ENCODE data around the gene ZXDC.

ZXDC gene

DNA sequence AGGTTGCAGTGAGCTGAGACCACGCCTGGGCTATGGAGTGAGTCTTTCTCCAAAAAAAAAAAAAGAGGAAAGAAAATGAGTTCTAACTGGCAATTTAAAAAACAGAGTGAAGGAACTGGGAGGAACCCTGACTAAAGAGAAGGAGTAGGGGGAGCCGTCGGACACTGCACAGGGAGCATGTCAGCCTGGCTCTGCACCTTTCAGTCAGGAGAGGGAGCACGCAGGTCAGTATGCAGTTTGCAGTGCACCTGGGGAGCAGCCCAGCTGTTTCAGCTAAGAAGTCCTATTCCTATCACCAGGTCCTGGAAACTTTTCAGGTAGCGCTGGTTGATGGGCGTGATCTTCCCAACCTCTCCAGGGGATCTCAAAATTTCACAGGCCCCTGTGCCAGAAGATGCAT, 14.9 kb upstream of the ZXDC start:
- no peak for DNase-seq (ENCODE audit: low read depth in 3 of 3, low spot score in 1 of 3)

DNA sequence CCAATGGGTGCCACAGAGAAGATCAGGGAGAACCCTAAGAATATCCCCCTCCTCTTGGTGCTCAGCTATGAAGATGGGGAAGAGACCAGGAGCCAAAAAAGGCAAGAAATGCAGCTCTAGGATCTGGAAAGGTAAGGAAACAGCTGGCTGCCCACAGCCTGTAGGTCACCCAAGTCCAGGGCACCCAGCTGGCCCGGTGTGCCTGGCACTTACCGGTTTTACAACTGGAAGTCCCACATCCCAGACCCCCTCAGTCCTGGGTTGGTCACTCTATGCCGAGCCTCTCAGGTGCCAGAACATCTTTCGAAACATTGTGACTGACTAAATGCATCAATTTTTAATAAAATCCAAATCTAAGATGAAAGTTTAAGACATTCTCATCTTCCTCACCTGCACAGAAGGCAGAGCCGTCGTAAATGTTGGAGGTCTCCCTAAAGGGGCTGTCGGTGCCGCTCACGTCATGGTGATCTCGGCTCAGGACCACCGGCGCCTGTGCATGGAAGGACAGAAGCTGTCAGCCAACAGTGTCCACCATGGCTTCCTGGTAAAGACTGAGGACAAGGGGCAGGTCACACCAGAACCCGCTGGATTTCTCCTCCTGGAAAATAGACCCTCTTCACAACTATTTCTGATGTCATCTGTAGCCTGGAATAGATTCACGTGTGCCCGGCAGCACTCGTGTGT, 13.3 kb upstream of the ZXDC start:
- DNase-seq (ENCODE audit: low read depth in 3 of 3, low spot score in 1 of 3), result no peak

- DNase-seq (ENCODE audit: low read depth in 3 of 3, low spot score in 1 of 3), result no peak
Observed at GRCh38 chr3:126488185-126488584, 12.5 kb upstream of the ZXDC start.

GRCh38 chr3:126487151-126487771, 11.6 kb upstream of the ZXDC start:
- no peak for DNase-seq (ENCODE audit: low read depth in 3 of 3, low spot score in 1 of 3)

DNA sequence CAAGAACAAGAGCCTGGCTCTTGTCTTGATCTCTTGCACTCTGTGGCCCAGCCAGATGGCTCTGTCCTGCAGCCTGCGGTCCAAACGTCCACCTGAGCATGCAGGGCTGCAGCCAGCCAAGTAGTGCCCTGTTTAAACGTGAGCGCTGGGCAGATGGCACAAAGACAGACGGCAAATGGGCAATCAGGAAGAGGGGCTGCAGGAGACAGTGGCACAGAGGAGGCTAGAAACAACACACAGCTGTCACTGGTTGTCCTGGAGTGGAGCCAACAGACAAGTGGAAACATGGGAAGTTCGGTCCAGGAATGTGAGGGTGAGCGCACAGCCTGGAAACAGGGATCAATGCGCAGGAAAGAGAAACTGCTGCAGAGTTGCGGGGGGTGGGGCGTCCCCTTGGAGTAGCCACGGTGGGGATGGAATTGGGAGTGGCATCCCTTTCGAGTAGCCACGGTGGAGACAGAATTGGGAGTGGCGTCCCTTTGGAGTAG, 10.7 kb upstream of the ZXDC start:
- DNase-seq (ENCODE audit: low read depth in 3 of 3, low spot score in 1 of 3), result no peak

DNA sequence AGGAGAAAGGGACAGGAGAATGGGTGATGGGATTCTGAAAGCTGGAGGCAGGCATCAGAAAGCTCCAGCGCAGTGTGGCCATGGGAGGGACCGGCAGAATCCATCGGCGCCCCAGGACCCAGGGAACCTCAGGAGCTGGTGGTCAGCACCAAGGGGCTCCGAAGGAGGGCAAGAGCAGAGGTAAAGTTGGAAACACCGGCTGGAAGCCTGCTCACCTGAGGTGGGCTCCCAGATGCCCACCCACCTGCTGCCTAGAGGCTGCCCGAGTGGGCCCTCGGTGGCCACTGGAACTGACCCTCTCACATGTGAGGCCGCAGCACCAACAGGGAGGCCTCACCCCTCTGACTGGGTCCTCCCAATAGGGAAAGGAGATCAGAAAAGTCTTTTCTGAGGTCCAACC, 10.3 kb upstream of the ZXDC start:
- DNase-seq (ENCODE audit: low read depth in 3 of 3, low spot score in 1 of 3), result no peak

DNA sequence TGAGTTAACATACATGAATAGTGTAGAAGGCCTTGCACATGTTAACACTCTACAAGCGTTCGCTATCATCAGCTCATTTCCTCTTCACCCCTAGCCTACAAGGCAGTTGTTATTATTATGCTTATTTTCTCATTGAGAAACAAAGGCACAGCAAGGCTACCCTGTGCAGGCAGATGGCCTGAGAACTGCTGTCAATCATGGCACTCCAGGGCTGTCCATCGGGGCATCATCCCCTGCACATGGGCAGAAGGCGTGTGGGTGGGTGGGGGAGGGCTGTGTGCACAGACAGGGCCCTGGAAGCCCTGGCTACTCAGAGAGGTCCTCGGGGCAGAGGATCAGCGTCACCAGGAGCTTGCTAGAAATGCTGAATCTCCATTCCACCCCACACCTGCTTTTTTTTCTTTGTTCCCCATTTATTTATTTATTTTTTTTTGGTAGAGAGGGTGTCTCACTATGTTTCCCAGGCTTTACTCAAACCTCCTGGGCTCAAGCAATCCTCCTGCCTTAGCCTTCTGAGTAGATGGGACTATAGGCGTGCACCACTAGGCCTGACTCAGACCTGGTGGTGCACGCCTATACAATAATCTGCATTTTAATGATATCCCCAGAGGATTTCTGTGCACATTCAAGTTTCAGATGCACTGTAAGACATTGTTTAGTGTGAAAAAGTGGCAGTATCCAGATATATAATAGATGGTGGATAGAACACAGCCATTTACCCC, 9.6 kb upstream of the ZXDC start:
- DNase-seq (ENCODE audit: low read depth in 3 of 3, low spot score in 1 of 3), result no peak

GRCh38 chr3:126484662-126485061, 9.0 kb upstream of the ZXDC start:
- no peak for DNase-seq (ENCODE audit: low read depth in 3 of 3, low spot score in 1 of 3)

GRCh38 chr3:126484148-126484547, 8.5 kb upstream of the ZXDC start:
- no peak for DNase-seq (ENCODE audit: low read depth in 3 of 3, low spot score in 1 of 3)

DNA sequence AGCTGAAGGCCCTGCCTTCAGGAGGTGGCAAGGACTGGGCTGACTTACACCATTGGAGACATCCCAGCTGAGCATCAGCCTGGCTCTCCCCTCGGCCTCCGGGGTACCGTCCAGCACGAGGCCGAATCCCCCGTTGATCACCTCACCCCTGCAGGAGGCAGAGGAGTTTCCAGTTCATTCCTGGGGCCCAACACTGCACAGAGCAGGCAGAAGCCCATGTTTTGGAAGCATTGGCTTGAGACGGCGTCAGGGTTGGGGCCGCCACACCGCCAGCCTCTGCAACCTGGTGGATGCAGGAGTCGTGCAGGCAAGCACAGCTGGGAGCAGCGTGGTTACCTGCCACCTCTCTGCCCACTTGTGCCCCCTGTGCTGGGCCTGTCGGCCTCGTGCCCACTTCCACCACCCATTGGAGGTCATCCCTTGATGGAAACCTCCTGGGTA, 7.7 kb upstream of the ZXDC start:
- DNase-seq (ENCODE audit: low read depth in 3 of 3, low spot score in 1 of 3), result no peak

- DNase-seq (ENCODE audit: low read depth in 3 of 3, low spot score in 1 of 3), result no peak
Observed at GRCh38 chr3:126482503-126483255, 7.0 kb upstream of the ZXDC start.

DNA sequence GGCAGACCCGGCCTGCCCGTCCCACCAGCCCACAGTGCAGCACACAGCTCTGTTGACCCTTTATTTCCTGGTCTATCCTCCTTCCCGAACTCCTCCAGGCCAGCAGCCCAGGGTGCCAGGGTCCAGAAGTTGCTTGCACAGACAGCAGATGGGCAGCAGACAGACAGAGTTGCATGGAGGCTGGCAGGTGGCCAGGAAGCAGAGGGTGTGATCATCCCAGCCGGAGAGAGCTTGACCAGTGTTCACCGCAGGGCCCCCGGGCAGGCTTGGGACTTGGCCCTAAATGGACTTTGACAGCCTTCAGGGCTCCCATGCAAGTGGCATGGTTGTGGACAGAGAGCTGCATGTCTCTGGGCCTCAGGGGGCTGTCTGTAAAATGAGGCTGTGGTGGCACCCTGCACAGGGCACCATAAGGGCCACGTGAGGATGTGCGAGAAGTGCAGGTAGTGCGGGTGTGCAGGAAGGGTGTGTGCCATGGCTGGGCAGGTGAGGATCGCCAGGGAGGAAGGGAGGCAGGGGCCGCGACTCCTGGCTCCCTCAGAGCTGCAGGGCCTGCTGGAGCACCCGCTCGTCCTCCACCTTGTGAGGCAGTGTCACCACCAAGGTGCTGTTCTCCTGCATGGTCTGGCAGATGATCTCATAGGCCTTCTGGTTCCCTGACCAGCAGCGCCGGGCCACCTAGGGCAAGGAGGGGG, 6.3 kb upstream of the ZXDC start:
- DNase-seq (ENCODE audit: low read depth in 3 of 3, low spot score in 1 of 3), result no peak

DNA sequence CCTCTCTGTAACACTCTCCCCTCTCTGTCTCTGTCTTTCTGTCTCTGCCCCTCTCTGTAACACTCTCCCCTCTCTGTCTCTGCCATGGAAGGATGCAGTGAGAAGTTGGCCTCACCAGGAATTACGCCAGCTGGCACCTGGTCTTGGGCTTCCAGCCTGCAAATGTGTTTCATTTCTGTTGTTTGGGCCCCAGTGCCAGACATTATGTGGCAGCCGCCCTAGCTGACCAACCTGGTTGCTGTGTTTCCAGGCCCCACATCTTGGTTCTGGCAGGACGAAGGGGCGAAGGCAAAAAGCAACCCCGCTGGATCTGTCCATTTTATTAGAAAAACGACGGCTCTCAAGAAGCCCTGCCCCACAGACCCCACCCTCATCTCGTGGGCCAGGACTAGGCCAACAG, 5.2 kb upstream of the ZXDC start:
- DNase-seq (ENCODE audit: low read depth in 3 of 3, low spot score in 1 of 3), result no peak

DNA sequence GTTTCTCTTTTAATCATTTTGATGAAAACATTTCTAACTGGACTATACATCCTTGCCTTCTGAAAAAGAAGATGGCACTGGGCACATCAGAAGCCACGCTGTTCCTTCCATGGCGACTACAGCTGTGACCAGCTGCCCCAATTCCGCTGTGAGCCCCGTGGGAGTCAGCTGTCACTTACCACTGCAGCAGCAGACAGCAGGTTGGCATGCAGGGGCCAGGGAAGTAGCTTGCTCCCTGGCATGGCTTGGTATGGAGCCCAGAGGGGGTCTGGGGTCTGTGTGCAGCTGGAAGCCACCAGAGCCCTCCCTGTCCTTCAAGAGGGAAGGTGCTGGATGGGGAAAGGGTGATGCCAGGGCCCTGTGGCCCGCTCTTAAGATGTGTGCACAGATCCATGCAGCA, 4.5 kb upstream of the ZXDC start:
- no peak for DNase-seq (ENCODE audit: low read depth in 3 of 3, low spot score in 1 of 3)

DNA sequence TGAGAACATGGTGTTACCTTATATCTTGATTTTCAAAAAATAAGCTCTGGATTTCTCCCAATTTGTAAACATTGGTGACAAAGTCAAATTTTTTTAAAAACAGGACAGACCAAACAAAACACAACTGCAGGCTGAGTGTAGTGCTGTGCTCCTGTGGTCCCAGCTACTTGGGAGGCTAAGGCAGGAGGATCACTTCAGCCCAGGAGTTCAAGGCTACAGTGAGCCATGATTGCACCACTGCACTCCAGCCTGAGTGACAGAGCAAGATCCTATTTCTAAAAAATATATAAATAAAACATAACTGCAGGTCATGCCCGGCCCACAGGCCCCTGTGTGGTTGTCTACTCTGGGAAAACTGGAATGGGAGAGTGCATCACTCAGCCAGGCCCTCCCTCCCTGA, 4.0 kb upstream of the ZXDC start:
- DNase-seq (ENCODE audit: low read depth in 3 of 3, low spot score in 1 of 3), result no peak

- DNase-seq (ENCODE audit: low read depth in 3 of 3, low spot score in 1 of 3), result no peak
Observed at GRCh38 chr3:126478581-126479310, 3.1 kb upstream of the ZXDC start.

DNA sequence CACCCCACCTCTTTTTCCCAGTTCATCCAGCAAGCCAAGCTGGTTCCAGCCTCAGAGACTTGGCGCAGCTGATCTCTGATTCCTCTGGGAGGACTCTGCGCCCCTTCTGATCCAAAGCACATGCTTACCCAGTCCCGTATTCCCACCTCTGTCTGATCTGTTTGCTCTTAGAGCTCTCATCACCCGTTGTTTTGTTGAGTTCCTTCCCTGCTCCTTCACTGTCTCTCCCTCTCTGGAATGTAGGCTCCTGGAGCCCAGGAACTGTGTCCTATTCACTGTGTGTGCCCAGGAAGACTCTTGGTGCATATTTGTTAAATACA, 1.3 kb upstream of the ZXDC start:
- no peak for DNase-seq (ENCODE audit: low read depth in 3 of 3, low spot score in 1 of 3)

DNA sequence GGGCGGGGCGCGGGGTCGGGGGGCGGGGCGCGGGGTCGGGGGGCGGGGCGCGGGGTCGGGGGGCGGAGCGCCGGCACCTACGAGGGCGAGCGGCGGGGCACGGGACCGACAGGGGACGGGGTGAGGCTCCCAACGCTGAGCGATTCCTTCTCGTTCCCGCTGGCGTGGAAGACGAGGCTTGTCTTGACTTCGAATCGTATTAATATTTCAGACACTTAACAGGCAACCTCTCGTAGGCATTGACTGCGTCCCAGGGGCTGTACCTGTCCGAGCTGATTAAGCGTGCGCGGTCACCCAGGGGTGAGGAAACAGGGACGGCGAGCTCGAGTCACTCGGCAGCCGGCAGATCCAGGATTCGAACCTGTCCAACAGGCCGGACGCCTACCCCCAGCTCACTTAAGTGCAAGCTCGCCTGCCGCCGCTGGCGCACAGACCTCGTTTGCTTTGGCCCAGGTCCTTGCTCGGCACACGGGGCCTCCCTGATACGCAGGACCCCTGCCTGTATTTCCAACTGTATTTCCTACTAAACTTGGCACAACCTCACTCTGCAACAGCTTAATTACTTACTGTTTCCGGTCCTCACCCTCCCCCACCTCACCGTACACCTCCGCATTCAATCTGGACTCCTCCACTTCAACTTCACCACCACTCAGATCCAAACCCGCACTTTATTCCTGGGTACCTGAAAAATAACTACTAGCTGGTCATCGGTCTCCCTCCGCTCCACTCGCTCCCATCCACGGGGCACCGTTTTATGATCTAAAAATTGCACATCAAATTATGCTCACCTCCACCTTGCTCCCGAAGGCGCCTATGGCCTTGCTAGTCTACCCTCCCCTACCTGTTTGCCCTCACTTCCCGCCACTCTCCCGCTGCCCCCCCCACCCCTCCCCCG, 722 bp upstream of the ZXDC start:
- no peak for DNase-seq (ENCODE audit: low read depth in 3 of 3, low spot score in 1 of 3)
